SK-N-SH treated with all-trans-retinoic acid at 6 μM for 48 hours (cell line): ENCODE results near the gene ST8SIA1.

Source experiments
- ATAC-seq: fragments of 200-7000 bp; cut with Tn5 transposase; 3 replicates; pipeline ENCODE4 v1.9.1; 2020; ENCODE audit warnings: mild to moderate bottlenecking, moderate library complexity
- ARNTL ChIP-seq: fragments of 450-650 bp; formaldehyde crosslinking; IDR thresholded peaks from 2 replicates; pipeline ENCODE4 v1.5.0; 2020; ENCODE audit warnings: low read depth, mild to moderate bottlenecking, moderate library complexity, borderline replicate concordance
- BACH2 ChIP-seq: fragments of 250-450 bp; sonication (Bioruptor Pico); IDR thresholded peaks from 2 replicates; pipeline ENCODE4 v1.9.0; 2021; ENCODE audit warnings: mild to moderate bottlenecking, borderline replicate concordance
- CSDC2 ChIP-seq: fragments of 250-450 bp; sonication (Bioruptor Pico); IDR thresholded peaks from 2 replicates; pipeline ENCODE4 v1.5.0; 2020; ENCODE audit warnings: mild to moderate bottlenecking, moderate library complexity
- ESRRG ChIP-seq: fragments of 250-450 bp; sonication (Bioruptor Pico); IDR thresholded peaks from 2 replicates; pipeline ENCODE4 v1.6.1; 2021; ENCODE audit warnings: mild to moderate bottlenecking
- GLIS3 ChIP-seq: fragments of 250-450 bp; sonication (Bioruptor Pico); IDR thresholded peaks from 2 replicates; pipeline ENCODE4 v1.5.0; 2020; ENCODE audit warnings: mild to moderate bottlenecking, moderate library complexity
- ISL1 ChIP-seq: fragments of 250-450 bp; sonication (Bioruptor Pico); IDR thresholded peaks from 2 replicates; pipeline ENCODE4 v2.1.2; 2022; ENCODE audit warnings: mild to moderate bottlenecking, moderate library complexity
- OSR1 ChIP-seq: fragments of 250-450 bp; sonication (Bioruptor Pico); IDR thresholded peaks from 2 replicates; pipeline ENCODE4 v1.8.0; 2022; ENCODE audit warnings: moderate library complexity, mild to moderate bottlenecking, inconsistent platforms
- PPARA ChIP-seq: fragments of 250-450 bp; sonication (Bioruptor Pico); IDR thresholded peaks from 2 replicates; pipeline ENCODE4 v1.5.0; 2020; ENCODE audit warnings: mild to moderate bottlenecking, borderline replicate concordance
- RARB ChIP-seq: fragments of 250-450 bp; sonication (Bioruptor Pico); IDR thresholded peaks from 2 replicates; pipeline ENCODE4 v1.8.0; 2021; ENCODE audit warnings: mild to moderate bottlenecking, moderate library complexity
- SNAI2 ChIP-seq: fragments of 250-450 bp; sonication (Bioruptor Pico); IDR thresholded peaks from 2 replicates; pipeline ENCODE4 v1.5.0; 2020; ENCODE audit warnings: mild to moderate bottlenecking, moderate library complexity
- TCF4 ChIP-seq: fragments of 250-450 bp; sonication (Bioruptor Pico); IDR thresholded peaks from 2 replicates; pipeline ENCODE4 v1.8.0; 2021; ENCODE audit warnings: mild to moderate bottlenecking, moderate library complexity, borderline replicate concordance
- ZC3H10 ChIP-seq: fragments of 250-450 bp; sonication (Bioruptor Pico); IDR thresholded peaks from 2 replicates; pipeline ENCODE4 v1.5.1; 2021; ENCODE audit warnings: mild to moderate bottlenecking, moderate library complexity
- ZFP3 ChIP-seq: fragments of 250-450 bp; sonication (Bioruptor Pico); IDR thresholded peaks from 2 replicates; pipeline ENCODE4 v1.5.0; 2020; ENCODE audit warnings: mild to moderate bottlenecking, moderate library complexity
- ZFP30 ChIP-seq: fragments of 450-650 bp; formaldehyde crosslinking; IDR thresholded peaks from 2 replicates; pipeline ENCODE4 v1.5.0; 2022; ENCODE audit warnings: mild to moderate bottlenecking, moderate library complexity
- ZNF565 ChIP-seq: fragments of 450-650 bp; formaldehyde crosslinking; conservative IDR thresholded peaks from 2 replicates; pipeline ENCODE4 v1.5.0; 2020; ENCODE audit warnings: low read depth, mild to moderate bottlenecking, moderate library complexity
- ZNF70 ChIP-seq: fragments of 450-650 bp; formaldehyde crosslinking; IDR thresholded peaks from 2 replicates; pipeline ENCODE4 v1.5.0; 2020; ENCODE audit warnings: mild to moderate bottlenecking, moderate library complexity
- ZNF8 ChIP-seq: fragments of 450-650 bp; formaldehyde crosslinking; IDR thresholded peaks from 2 replicates; pipeline ENCODE4 v1.5.0; 2020; ENCODE audit warnings: mild to moderate bottlenecking, moderate library complexity
- TF ChIP-seq, protein P1 (sequence below): fragments of 250-450 bp; sonication (Bioruptor Pico); IDR thresholded peaks from 2 replicates; pipeline ENCODE4 v1.5.1; 2021; ENCODE audit warnings: mild to moderate bottlenecking, moderate library complexity
- TF ChIP-seq, protein P2 (sequence below): fragments of 250-450 bp; sonication (Bioruptor Pico); IDR thresholded peaks from 2 replicates; pipeline ENCODE4 v1.8.0; 2020; ENCODE audit warnings: mild to moderate bottlenecking, moderate library complexity, borderline replicate concordance
- TF ChIP-seq, protein P3 (sequence below): fragments of 250-450 bp; sonication (Bioruptor Pico); IDR thresholded peaks from 2 replicates; pipeline ENCODE4 v1.8.0; 2021; ENCODE audit warnings: low read depth, mild to moderate bottlenecking, moderate library complexity, borderline replicate concordance
- TF ChIP-seq, protein P4 (sequence below): fragments of 250-450 bp; sonication (Bioruptor Pico); IDR thresholded peaks from 2 replicates; pipeline ENCODE4 v1.5.0; 2020; ENCODE audit warnings: mild to moderate bottlenecking, moderate library complexity
- TF ChIP-seq, protein P5 (sequence below): fragments of 250-450 bp; sonication (Bioruptor Pico); IDR thresholded peaks from 2 replicates; pipeline ENCODE4 v1.5.1; 2020; ENCODE audit warnings: low read depth, mild to moderate bottlenecking, moderate library complexity

Gene ST8SIA1

DNA sequence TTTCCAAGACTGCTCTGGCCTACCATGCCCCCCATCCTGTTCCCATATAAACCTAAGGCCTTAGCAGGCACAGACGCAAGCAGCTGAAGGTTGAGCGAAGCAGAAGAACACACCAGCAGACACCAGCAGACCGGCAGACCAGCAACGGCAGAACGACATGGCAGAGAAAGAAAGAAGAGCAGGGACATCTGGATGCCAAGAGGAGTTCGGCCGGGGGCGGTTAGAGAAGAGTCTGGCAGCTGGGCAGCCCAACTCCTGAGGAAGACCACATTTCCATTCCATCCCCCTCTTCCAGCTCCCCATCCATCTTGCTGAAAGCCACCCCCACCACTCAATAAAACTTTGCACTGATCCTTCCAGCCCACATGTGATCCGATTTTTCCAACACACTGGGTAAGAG, 5.2 kb upstream of the ST8SIA1 start:
- TF ChIP-seq, protein P1, sequence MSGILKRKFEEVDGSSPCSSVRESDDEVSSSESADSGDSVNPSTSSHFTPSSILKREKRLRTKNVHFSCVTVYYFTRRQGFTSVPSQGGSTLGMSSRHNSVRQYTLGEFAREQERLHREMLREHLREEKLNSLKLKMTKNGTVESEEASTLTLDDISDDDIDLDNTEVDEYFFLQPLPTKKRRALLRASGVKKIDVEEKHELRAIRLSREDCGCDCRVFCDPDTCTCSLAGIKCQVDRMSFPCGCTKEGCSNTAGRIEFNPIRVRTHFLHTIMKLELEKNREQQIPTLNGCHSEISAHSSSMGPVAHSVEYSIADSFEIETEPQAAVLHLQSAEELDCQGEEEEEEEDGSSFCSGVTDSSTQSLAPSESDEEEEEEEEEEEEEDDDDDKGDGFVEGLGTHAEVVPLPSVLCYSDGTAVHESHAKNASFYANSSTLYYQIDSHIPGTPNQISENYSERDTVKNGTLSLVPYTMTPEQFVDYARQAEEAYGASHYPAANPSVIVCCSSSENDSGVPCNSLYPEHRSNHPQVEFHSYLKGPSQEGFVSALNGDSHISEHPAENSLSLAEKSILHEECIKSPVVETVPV (CRISPR knock-in tag): no peak
- TF ChIP-seq ZFP3 (CRISPR knock-in tag): no peak
- no peak for TF ChIP-seq ARNTL (CRISPR knock-in tag)
- TF ChIP-seq ESRRG (CRISPR knock-in tag): no peak
- TF ChIP-seq, protein P2, sequence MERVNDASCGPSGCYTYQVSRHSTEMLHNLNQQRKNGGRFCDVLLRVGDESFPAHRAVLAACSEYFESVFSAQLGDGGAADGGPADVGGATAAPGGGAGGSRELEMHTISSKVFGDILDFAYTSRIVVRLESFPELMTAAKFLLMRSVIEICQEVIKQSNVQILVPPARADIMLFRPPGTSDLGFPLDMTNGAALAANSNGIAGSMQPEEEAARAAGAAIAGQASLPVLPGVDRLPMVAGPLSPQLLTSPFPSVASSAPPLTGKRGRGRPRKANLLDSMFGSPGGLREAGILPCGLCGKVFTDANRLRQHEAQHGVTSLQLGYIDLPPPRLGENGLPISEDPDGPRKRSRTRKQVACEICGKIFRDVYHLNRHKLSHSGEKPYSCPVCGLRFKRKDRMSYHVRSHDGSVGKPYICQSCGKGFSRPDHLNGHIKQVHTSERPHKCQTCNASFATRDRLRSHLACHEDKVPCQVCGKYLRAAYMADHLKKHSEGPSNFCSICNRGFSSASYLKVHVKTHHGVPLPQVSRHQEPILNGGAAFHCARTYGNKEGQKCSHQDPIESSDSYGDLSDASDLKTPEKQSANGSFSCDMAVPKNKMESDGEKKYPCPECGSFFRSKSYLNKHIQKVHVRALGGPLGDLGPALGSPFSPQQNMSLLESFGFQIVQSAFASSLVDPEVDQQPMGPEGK (CRISPR knock-in tag): no peak
- TF ChIP-seq BACH2: no peak
- no peak for TF ChIP-seq TCF4
- no peak for TF ChIP-seq ZNF565 (CRISPR knock-in tag)
- no peak for TF ChIP-seq ZC3H10
- no peak for TF ChIP-seq RARB (CRISPR knock-in tag)
- TF ChIP-seq ZNF70: no peak
- TF ChIP-seq ISL1: no peak
- no peak for TF ChIP-seq SNAI2 (CRISPR knock-in tag)
- TF ChIP-seq PPARA (CRISPR knock-in tag): no peak
- TF ChIP-seq, protein P3, sequence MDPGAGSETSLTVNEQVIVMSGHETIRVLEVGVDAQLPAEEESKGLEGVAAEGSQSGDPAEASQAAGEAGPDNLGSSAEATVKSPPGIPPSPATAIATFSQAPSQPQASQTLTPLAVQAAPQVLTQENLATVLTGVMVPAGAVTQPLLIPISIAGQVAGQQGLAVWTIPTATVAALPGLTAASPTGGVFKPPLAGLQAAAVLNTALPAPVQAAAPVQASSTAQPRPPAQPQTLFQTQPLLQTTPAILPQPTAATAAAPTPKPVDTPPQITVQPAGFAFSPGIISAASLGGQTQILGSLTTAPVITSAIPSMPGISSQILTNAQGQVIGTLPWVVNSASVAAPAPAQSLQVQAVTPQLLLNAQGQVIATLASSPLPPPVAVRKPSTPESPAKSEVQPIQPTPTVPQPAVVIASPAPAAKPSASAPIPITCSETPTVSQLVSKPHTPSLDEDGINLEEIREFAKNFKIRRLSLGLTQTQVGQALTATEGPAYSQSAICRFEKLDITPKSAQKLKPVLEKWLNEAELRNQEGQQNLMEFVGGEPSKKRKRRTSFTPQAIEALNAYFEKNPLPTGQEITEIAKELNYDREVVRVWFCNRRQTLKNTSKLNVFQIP (CRISPR knock-in tag): no peak
- TF ChIP-seq GLIS3: no peak
- TF ChIP-seq, protein P4, sequence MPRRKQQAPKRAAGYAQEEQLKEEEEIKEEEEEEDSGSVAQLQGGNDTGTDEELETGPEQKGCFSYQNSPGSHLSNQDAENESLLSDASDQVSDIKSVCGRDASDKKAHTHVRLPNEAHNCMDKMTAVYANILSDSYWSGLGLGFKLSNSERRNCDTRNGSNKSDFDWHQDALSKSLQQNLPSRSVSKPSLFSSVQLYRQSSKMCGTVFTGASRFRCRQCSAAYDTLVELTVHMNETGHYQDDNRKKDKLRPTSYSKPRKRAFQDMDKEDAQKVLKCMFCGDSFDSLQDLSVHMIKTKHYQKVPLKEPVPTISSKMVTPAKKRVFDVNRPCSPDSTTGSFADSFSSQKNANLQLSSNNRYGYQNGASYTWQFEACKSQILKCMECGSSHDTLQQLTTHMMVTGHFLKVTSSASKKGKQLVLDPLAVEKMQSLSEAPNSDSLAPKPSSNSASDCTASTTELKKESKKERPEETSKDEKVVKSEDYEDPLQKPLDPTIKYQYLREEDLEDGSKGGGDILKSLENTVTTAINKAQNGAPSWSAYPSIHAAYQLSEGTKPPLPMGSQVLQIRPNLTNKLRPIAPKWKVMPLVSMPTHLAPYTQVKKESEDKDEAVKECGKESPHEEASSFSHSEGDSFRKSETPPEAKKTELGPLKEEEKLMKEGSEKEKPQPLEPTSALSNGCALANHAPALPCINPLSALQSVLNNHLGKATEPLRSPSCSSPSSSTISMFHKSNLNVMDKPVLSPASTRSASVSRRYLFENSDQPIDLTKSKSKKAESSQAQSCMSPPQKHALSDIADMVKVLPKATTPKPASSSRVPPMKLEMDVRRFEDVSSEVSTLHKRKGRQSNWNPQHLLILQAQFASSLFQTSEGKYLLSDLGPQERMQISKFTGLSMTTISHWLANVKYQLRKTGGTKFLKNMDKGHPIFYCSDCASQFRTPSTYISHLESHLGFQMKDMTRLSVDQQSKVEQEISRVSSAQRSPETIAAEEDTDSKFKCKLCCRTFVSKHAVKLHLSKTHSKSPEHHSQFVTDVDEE (CRISPR knock-in tag): no peak
- TF ChIP-seq ZNF8: no peak
- no peak for TF ChIP-seq ZFP30
- TF ChIP-seq CSDC2 (CRISPR knock-in tag): no peak
- no peak for ATAC-seq

DNA sequence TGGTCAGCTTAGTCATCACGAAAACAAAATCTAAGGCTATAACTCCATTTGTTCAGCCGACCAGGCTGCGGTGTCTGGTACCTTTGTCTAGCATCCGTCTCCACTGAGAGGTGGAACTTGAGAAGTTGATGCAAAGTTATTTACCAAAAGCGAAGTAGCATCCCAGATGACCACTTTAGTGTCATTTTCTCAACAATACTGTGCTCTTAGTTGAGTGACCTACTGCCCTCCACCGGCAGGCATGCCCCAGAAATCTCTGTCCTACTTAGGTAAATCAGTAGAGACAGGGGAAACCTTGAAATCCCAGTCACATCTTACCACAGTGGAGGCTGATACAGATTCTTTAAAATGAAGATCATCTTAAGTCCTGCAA, 1.3 kb upstream of the ST8SIA1 start:
- ATAC-seq: peak; percentile 57
- no peak for TF ChIP-seq BACH2
- TF ChIP-seq, protein P5, sequence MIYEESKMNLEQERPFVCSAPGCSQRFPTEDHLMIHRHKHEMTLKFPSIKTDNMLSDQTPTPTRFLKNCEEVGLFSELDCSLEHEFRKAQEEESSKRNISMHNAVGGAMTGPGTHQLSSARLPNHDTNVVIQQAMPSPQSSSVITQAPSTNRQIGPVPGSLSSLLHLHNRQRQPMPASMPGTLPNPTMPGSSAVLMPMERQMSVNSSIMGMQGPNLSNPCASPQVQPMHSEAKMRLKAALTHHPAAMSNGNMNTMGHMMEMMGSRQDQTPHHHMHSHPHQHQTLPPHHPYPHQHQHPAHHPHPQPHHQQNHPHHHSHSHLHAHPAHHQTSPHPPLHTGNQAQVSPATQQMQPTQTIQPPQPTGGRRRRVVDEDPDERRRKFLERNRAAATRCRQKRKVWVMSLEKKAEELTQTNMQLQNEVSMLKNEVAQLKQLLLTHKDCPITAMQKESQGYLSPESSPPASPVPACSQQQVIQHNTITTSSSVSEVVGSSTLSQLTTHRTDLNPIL (CRISPR knock-in tag): no peak
- no peak for TF ChIP-seq ARNTL (CRISPR knock-in tag)
- TF ChIP-seq SNAI2 (CRISPR knock-in tag): no peak
- no peak for TF ChIP-seq RARB (CRISPR knock-in tag)
- TF ChIP-seq GLIS3: no peak
- TF ChIP-seq ISL1: no peak
- TF ChIP-seq, protein P2 (CRISPR knock-in tag): no peak
- TF ChIP-seq CSDC2 (CRISPR knock-in tag): no peak
- TF ChIP-seq TCF4: no peak
- TF ChIP-seq, protein P1 (CRISPR knock-in tag): no peak
- TF ChIP-seq ZNF8: no peak
- TF ChIP-seq ZC3H10: no peak
- TF ChIP-seq, protein P3 (CRISPR knock-in tag): no peak
- TF ChIP-seq, protein P4 (CRISPR knock-in tag): no peak
- TF ChIP-seq ZNF565 (CRISPR knock-in tag): no peak
- no peak for TF ChIP-seq OSR1 (CRISPR knock-in tag)
